Measurements from ENCODE around the gene RBM18.

GRCh38 chr9:122264360-122265148, at the start of gene RBM18, which contains the start of gene MRRF:
- TF ChIP-seq, protein P1, sequence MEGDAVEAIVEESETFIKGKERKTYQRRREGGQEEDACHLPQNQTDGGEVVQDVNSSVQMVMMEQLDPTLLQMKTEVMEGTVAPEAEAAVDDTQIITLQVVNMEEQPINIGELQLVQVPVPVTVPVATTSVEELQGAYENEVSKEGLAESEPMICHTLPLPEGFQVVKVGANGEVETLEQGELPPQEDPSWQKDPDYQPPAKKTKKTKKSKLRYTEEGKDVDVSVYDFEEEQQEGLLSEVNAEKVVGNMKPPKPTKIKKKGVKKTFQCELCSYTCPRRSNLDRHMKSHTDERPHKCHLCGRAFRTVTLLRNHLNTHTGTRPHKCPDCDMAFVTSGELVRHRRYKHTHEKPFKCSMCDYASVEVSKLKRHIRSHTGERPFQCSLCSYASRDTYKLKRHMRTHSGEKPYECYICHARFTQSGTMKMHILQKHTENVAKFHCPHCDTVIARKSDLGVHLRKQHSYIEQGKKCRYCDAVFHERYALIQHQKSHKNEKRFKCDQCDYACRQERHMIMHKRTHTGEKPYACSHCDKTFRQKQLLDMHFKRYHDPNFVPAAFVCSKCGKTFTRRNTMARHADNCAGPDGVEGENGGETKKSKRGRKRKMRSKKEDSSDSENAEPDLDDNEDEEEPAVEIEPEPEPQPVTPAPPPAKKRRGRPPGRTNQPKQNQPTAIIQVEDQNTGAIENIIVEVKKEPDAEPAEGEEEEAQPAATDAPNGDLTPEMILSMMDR (IDR thresholded peaks at IDR 0.05): no peak
- TF ChIP-seq POLR2AphosphoS5 (IDR thresholded peaks at IDR 0.05): peak in 2 of 3 donors; percentile 87
- TF ChIP-seq POLR2A (IDR thresholded peaks at IDR 0.05): peak; percentile 12 to 84
